NB4 (cell line): Measurements from ENCODE around the gene MEI1.

ENCODE experiments used
- MYC ChIP-seq: IDR thresholded peaks from 2 replicates; pipeline ENCODE4 v1.6.1; 2011; ENCODE audit warnings: low read depth, low read length
- POLR2A ChIP-seq: IDR thresholded peaks from 2 replicates; pipeline ENCODE4 v1.6.1; 2011; ENCODE audit warnings: mild to moderate bottlenecking; ENCODE audit not compliant: insufficient read length; ENCODE audit errors: extremely low read depth
- TF ChIP-seq, protein P1 (sequence below): IDR thresholded peaks from one replicate; pipeline ENCODE4 v1.5.1; 2012; ENCODE audit warnings: low read depth, low read length

DNA sequence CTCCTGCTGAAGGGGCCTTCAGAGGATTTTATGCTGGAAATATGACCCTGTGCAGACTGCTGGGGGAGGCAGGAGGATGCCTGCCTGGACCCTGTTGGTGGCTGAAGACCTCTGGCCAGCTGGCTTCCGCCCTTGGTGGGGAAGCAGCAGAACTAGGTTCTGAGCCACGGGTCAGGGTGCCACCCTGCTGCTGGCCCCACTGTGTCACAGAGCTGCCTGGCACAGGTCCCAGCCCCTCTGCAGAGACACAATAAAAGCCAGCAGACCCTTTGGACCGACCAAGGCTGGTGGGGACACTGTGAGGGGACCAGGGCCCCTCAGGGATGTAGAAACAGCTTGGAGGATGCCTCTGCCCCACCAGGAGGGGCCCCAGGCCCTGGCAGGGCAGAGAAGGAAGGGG, 126.7 kb downstream of the MEI1 start:
- TF ChIP-seq MYC: no peak
- no peak for TF ChIP-seq POLR2A
- TF ChIP-seq, protein P1, sequence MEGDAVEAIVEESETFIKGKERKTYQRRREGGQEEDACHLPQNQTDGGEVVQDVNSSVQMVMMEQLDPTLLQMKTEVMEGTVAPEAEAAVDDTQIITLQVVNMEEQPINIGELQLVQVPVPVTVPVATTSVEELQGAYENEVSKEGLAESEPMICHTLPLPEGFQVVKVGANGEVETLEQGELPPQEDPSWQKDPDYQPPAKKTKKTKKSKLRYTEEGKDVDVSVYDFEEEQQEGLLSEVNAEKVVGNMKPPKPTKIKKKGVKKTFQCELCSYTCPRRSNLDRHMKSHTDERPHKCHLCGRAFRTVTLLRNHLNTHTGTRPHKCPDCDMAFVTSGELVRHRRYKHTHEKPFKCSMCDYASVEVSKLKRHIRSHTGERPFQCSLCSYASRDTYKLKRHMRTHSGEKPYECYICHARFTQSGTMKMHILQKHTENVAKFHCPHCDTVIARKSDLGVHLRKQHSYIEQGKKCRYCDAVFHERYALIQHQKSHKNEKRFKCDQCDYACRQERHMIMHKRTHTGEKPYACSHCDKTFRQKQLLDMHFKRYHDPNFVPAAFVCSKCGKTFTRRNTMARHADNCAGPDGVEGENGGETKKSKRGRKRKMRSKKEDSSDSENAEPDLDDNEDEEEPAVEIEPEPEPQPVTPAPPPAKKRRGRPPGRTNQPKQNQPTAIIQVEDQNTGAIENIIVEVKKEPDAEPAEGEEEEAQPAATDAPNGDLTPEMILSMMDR: no peak
